Neural cell (in vitro differentiated cells): ENCODE measurements around the gene LRRC57. TPM values are rescaled to one million over a fixed set of nuclear protein-coding genes. Genes with fewer than 3 reads are reported as not detected.

Source experiments
- H2AFZ ChIP-seq: fragments of 200-600, 300-800 bp; sonication (generic), shearing (Covaris generic); 2 replicates; pipeline ENCODE4 v1.6.0; 2014; ENCODE audit warnings: low read depth, mild to moderate bottlenecking, antibody characterized with exemption, low read length, moderate library complexity
- H3F3A ChIP-seq: fragments of 200-600 bp; shearing (Covaris generic); 2 replicates; pipeline ENCODE4 v1.6.1; 2016; ENCODE audit warnings: mild to moderate bottlenecking, moderate library complexity, mixed read lengths, antibody characterized with exemption, low read length; ENCODE audit not compliant: insufficient read depth, poor library complexity, severe bottlenecking
- H3K27ac ChIP-seq: fragments of 200-600, 300-800 bp; sonication (generic), shearing (Covaris generic); 2 replicates; pipeline ENCODE4 v1.5.1; 2014; ENCODE audit warnings: mild to moderate bottlenecking, low read length, moderate library complexity
- H3K27me3 ChIP-seq: fragments of 300-800, 200-600 bp; sonication (generic), shearing (Covaris generic); 2 replicates; pipeline ENCODE4 v1.6.0; 2014; ENCODE audit warnings: mild to moderate bottlenecking, low read depth, low read length, moderate library complexity; ENCODE audit not compliant: insufficient read depth
- H3K36me3 ChIP-seq: fragments of 300-800, 200-600 bp; sonication (generic), shearing (Covaris generic); 2 replicates; pipeline ENCODE4 v1.5.1; 2014; ENCODE audit warnings: mild to moderate bottlenecking, antibody characterized with exemption, low read length, moderate library complexity; ENCODE audit not compliant: insufficient read depth
- H3K4me2 ChIP-seq: fragments of 300-800, 200-600 bp; sonication (generic), shearing (Covaris generic); 2 replicates; pipeline ENCODE4 v1.6.0; 2014; ENCODE audit warnings: mild to moderate bottlenecking, low read length
- H3K4me3 ChIP-seq: fragments of 300-800, 200-600 bp; sonication (generic), shearing (Covaris generic); 2 replicates; pipeline ENCODE4 v1.5.1; 2014; ENCODE audit warnings: mild to moderate bottlenecking, low read length, moderate library complexity
- H3K79me2 ChIP-seq: fragments of 200-600 bp; shearing (Covaris generic); replicated peaks from 2 replicates; pipeline ENCODE4 v1.6.0; 2014; ENCODE audit warnings: mild to moderate bottlenecking, low read length, moderate library complexity; ENCODE audit not compliant: insufficient read depth
- H3K9ac ChIP-seq: fragments of 300-800, 200-600 bp; sonication (generic), shearing (Covaris generic); 2 replicates; pipeline ENCODE4 v1.6.1; 2016; ENCODE audit warnings: mild to moderate bottlenecking, low read length, mixed read lengths
- H3K9me2 ChIP-seq: fragments of 200-600 bp; shearing (Covaris generic); 2 replicates; pipeline ENCODE4 v1.6.1; 2016; ENCODE audit warnings: mild to moderate bottlenecking, low read length, mixed read lengths; ENCODE audit not compliant: insufficient read depth
- H3K9me3 ChIP-seq: fragments of 200-600, 300-800 bp; sonication (generic), shearing (Covaris generic); 2 replicates; pipeline ENCODE4 v1.6.1; 2016; ENCODE audit warnings: mild to moderate bottlenecking, mixed run types, low read length, moderate library complexity, mixed read lengths
- H4K20me1 ChIP-seq: fragments of 200-600 bp; shearing (Covaris generic); 2 replicates; pipeline ENCODE4 v1.6.1; 2016; ENCODE audit warnings: mild to moderate bottlenecking, mixed run types; ENCODE audit not compliant: insufficient read depth
- EP300 ChIP-seq: fragments of 450-650 bp; conservative IDR thresholded peaks from 2 replicates; pipeline ENCODE4 v1.6.1; 2014; ENCODE audit warnings: antibody characterized with exemption, mild to moderate bottlenecking, moderate library complexity; ENCODE audit not compliant: poor library complexity, severe bottlenecking
- EZH2 ChIP-seq: fragments of 200-600, 300-800 bp; shearing (Covaris generic), sonication (generic); IDR thresholded peaks from 2 replicates; pipeline ENCODE4 v1.6.1; 2014; ENCODE audit warnings: antibody characterized with exemption, low read length, borderline replicate concordance, mild to moderate bottlenecking; ENCODE audit not compliant: insufficient read depth, poor library complexity, severe bottlenecking
- MXI1 ChIP-seq: fragments of 450-650 bp; conservative IDR thresholded peaks from 2 replicates; pipeline ENCODE4 v1.6.1; 2014; ENCODE audit warnings: antibody characterized with exemption, mild to moderate bottlenecking; ENCODE audit not compliant: poor library complexity, severe bottlenecking
- POLR2AphosphoS5 ChIP-seq: IDR thresholded peaks from 2 replicates; pipeline ENCODE4 v1.6.1; 2012
- RAD21 ChIP-seq: fragments of 450-650 bp; conservative IDR thresholded peaks from 2 replicates; pipeline ENCODE4 v1.6.1; 2014; ENCODE audit warnings: antibody characterized with exemption, mild to moderate bottlenecking, moderate library complexity
- SMC3 ChIP-seq: fragments of 450-650 bp; conservative IDR thresholded peaks from 2 replicates; pipeline ENCODE4 v1.6.1; 2014; ENCODE audit warnings: antibody characterized with exemption, mild to moderate bottlenecking, moderate library complexity; ENCODE audit not compliant: poor library complexity
- TAF1 ChIP-seq: IDR thresholded peaks from 2 replicates; pipeline ENCODE4 v1.6.1; 2012; ENCODE audit warnings: low read depth
- polyA plus RNA-seq: library from polyadenylated mRNA; depleted of rRNA; stranded (reverse); fragments of >200 nt; gene quantifications from 2 replicates; pipeline ENCODE4 v1.2.3, GENCODE V29; 2014
- TF ChIP-seq, protein P1 (sequence below): fragments of 450-650 bp; IDR thresholded peaks from 2 replicates; pipeline ENCODE4 v1.5.1; 2014; ENCODE audit warnings: antibody characterized with exemption, mild to moderate bottlenecking, moderate library complexity; ENCODE audit not compliant: poor library complexity, severe bottlenecking
- TF ChIP-seq, protein P2 (sequence below): IDR thresholded peaks from 2 replicates; pipeline ENCODE4 v1.6.1; 2012; ENCODE audit warnings: borderline replicate concordance

The LRRC57 gene
- polyA plus RNA-seq, 1 donor from 2014 or later: 8.4 TPM

DNA sequence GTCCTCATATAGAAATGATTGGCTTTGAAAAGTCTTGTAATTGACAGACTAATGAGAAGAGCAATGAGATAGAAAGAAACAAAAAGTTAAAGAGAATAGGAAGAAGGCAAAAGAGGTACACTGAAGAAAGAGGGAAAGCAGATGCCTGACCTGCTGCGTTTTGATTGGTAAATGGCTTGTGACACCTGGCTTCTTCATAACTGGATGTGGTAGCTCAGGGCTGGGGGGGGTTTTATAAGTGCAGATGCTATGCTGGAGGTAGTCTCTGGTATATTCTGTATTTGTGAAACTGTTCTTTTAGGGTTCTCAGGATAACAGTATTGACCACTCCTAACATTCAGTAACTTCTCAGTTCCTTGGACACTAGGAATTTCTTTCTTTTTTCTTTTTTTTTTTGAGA lies 28.2 kb upstream of the LRRC57 start:
- H3K9ac ChIP-seq: no peak overlapping the region
- H3K27me3 ChIP-seq: no peaks in the 10 kb centered on the region
- peak overlapping the region; percentile 95 for H3K4me3 ChIP-seq
- H3K9me3 ChIP-seq: no peaks in the 10 kb centered on the region
- H3K36me3 ChIP-seq: no peaks in the 10 kb centered on the region
- no peaks in the 10 kb centered on the region for H4K20me1 ChIP-seq
- no peaks in the 10 kb centered on the region for H3K9me2 ChIP-seq
- H3F3A ChIP-seq: no peaks in the 10 kb centered on the region
- H3K79me2 ChIP-seq: no peaks in the 10 kb centered on the region
- H2AFZ ChIP-seq: no peak overlapping the region
- no peak for TF ChIP-seq EZH2
- TF ChIP-seq MXI1: no peak
- peak overlapping the region; percentile 49 for H3K4me2 ChIP-seq
- no peak overlapping the region for H3K27ac ChIP-seq

DNA sequence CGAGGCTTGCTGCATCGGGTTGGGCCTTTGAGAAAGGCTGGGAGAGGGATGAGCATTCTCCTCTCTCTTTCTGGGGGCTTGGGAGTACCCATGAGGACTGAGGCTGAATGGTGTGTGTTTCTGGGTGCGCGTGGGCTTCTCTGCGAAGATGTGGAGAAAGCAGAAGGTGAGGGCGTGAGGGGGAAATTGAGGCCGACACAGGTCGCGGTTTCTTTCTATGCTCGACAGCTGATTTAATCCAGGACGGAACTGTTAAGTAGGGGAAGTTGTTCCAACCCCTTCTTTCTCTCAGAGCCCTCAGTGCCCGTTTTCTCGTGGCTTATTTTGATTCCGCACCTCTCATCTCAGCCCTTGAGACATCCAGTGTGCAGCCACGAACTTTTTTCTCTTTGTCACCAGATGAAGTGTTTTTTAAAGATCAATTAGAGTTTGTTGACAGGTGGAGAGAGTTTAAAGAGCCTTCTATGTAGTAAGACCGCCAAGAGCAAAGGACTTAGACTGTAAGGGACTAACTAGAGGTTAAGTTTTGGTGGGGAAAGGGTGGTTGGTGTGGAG lies 27.5 kb upstream of the LRRC57 start:
- Histone ChIP-seq H3K4me2 (peak overlapping the region; percentile 49), H4K20me1 (no peaks in the 10 kb centered on the region), H3K9ac (peak overlapping the region; percentile 64), H3K36me3 (no peaks in the 10 kb centered on the region), H3K4me3 (peak overlapping the region; percentile 95), H3F3A (no peaks in the 10 kb centered on the region), H3K27ac (no peak overlapping the region), H2AFZ (peak overlapping the region; percentile 65), H3K9me2 (no peaks in the 10 kb centered on the region), H3K9me3 (no peaks in the 10 kb centered on the region), H3K79me2 (no peaks in the 10 kb centered on the region), H3K27me3 (no peaks in the 10 kb centered on the region)
- no peak for TF ChIP-seq POLR2AphosphoS5
- no peak for TF ChIP-seq TAF1
- no peak for TF ChIP-seq EP300
- TF ChIP-seq EZH2: no peak

DNA sequence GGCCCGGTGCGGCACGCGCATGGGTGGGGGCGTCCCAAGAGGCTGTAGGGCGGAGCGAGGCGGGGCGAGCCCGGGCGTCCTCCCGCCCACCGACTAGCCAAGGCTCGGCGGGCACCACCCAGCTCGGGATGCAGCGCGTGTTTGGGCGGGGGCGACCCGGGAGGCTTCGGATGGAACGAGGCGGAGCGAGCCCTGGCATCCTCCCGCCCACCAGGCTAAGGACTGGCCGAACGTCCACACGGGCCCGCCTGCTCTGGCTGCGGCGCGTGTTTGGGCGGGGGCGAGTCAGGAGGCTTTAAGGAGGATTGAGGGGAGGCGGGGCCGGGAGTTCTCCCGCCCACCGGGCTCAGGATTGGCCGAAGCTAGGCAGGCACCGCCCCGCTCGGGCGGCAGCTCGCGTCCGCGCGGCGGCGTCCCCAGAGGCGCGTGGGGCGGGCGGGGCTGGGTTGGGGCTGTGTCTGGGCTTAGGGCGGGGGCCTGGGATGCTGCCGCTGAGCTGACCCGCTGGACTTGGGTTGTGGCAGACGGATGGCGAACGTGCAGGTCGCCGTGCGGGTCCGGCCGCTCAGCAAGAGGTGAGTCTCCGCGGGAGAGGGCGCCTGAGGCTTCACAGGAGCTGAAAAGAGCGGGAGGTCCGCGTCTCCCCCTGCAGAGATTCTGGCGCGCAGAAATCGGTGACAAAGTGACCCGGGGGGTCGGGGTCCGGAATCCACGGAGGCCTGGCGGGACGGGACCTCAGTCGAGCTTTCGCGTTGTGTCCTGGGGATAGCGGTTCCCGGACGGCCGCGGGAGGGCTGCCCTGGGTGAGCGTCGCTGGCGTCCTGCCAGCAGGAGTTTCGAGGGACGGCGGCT lies 26.8 kb upstream of the LRRC57 start, which contains the start of gene STARD9:
TSS of gene STARD9 (plus strand) at position 419 of the 852 bp plus-strand sequence. CDS start at position 529, 110 bp downstream.
- Histone ChIP-seq H3K4me2 (peak within 1 kb of the TSS; percentile 49), H3K9me3 (no peaks in the 10 kb centered on the region), H3K9ac (peak within 1 kb of the TSS; percentile 64), H3K4me3 (peak within 1 kb of the TSS; percentile 95), H3F3A (no peaks in the 10 kb centered on the region), H3K9me2 (no peaks in the 10 kb centered on the region), H2AFZ (peak within 1 kb of the TSS; percentile 65), H3K36me3 (no peaks in the 10 kb centered on the region), H3K79me2 (no peaks in the 10 kb centered on the region), H3K27me3 (no peaks in the 10 kb centered on the region), H4K20me1 (no peaks in the 10 kb centered on the region), H3K27ac (no peak within 1 kb of the TSS)
- TF ChIP-seq MXI1 (peak; percentile 68), RAD21 (peak; percentile 22), SMC3 (no peak), POLR2AphosphoS5 (peak; percentile 32), EP300 (no peak), EZH2 (no peak), TAF1 (no peak)
- TF ChIP-seq, protein P1, sequence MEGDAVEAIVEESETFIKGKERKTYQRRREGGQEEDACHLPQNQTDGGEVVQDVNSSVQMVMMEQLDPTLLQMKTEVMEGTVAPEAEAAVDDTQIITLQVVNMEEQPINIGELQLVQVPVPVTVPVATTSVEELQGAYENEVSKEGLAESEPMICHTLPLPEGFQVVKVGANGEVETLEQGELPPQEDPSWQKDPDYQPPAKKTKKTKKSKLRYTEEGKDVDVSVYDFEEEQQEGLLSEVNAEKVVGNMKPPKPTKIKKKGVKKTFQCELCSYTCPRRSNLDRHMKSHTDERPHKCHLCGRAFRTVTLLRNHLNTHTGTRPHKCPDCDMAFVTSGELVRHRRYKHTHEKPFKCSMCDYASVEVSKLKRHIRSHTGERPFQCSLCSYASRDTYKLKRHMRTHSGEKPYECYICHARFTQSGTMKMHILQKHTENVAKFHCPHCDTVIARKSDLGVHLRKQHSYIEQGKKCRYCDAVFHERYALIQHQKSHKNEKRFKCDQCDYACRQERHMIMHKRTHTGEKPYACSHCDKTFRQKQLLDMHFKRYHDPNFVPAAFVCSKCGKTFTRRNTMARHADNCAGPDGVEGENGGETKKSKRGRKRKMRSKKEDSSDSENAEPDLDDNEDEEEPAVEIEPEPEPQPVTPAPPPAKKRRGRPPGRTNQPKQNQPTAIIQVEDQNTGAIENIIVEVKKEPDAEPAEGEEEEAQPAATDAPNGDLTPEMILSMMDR: no peak
- TF ChIP-seq, protein P2, sequence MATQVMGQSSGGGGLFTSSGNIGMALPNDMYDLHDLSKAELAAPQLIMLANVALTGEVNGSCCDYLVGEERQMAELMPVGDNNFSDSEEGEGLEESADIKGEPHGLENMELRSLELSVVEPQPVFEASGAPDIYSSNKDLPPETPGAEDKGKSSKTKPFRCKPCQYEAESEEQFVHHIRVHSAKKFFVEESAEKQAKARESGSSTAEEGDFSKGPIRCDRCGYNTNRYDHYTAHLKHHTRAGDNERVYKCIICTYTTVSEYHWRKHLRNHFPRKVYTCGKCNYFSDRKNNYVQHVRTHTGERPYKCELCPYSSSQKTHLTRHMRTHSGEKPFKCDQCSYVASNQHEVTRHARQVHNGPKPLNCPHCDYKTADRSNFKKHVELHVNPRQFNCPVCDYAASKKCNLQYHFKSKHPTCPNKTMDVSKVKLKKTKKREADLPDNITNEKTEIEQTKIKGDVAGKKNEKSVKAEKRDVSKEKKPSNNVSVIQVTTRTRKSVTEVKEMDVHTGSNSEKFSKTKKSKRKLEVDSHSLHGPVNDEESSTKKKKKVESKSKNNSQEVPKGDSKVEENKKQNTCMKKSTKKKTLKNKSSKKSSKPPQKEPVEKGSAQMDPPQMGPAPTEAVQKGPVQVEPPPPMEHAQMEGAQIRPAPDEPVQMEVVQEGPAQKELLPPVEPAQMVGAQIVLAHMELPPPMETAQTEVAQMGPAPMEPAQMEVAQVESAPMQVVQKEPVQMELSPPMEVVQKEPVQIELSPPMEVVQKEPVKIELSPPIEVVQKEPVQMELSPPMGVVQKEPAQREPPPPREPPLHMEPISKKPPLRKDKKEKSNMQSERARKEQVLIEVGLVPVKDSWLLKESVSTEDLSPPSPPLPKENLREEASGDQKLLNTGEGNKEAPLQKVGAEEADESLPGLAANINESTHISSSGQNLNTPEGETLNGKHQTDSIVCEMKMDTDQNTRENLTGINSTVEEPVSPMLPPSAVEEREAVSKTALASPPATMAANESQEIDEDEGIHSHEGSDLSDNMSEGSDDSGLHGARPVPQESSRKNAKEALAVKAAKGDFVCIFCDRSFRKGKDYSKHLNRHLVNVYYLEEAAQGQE: no peak
